ENCODE results near the gene APOL6. TPM values are rescaled to one million over a fixed set of nuclear protein-coding genes. Genes with fewer than 3 reads are reported as not detected.

APOL6 gene
- total and polyA plus RNA-seq, 2 experiments from 2014 or later = 2.7 to 19.6 TPM

DNA sequence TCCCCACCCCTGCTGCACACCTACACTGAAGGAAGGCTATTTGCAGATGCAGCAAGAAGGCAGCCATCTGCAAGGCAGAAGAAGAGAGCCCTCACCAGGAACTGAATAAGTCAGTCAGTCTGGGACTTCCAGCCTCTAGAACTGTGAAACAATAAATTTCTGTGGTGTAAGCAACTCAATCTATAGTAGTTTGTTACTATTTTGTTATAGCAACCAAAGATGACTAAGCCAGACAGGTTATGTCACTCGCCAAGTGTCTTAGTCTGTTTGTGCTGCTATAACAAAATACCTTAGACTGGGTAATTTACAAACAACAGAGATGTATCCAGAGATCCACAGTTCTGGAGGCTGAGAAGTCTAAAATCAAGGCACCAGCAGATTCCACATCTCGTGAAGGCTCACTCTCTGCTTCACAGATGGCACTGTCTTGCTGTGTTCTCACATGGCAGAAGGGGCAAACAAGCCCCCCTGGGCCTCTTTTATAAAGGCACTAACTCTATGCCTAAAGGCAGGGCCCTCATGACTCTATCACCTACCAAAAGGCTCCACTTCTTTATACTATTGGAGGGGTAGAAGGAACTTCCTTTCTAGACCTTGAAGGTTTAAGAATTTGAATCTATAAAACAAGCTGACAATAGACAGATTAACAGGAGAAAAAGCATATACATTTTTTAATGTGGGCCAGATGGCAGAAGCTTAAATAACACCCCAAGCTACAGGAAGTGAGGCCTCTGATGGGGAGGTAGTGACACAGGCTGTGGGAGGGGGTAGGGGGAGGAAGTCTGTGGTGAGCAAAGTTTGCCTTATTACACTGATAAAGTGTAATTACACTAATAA is 12.3 kb downstream of the APOL6 start:
- no peaks in the 10 kb centered on the region for H3K36me3 ChIP-seq (replicated peaks; ENCODE audit: insufficient read depth, low read depth)
- peak; percentile 38 for DNase-seq (ENCODE audit: low spot score)

DNA sequence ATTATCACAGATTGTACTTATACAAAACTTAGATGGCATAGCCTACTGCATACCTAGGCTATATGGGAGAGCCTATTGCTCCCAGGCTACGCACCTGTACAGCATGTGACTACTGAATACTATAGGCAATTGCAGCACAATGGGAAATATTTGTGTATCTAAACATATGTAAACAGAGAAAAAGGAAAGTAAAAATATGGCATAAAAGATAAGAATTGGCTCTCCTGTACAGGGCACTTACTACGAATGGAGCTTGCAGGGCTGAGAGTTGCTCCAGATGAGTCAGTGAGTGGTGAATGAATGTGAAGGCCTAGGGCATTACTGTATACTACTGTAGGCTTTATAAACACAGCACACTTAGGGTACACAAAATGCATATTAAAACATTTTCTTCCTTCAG is 13.2 kb downstream of the APOL6 start:
- no peaks in the 10 kb centered on the region for H3K27me3 ChIP-seq
- H3K4me2 ChIP-seq = no peak overlapping the region
- H3K4me1 ChIP-seq (ENCODE audit: insufficient read depth) = peaks cover 21% of the 10 kb centered on the region
- no peak overlapping the region for H2AFZ ChIP-seq
- H3K36me3 ChIP-seq (replicated peaks; ENCODE audit: insufficient read depth, low read depth) = no peaks in the 10 kb centered on the region
- no peak overlapping the region for H3K4me3 ChIP-seq
- no peaks in the 10 kb centered on the region for H3K79me2 ChIP-seq
- no peak for DNase-seq (ENCODE audit: low spot score)
- no peak for TF ChIP-seq EZH2phosphoT487 (IDR thresholded peaks at IDR 0.05; ENCODE audit: low read depth, severe bottlenecking, unreplicated experiment)
- no peak for TF ChIP-seq EZH2 (IDR thresholded peaks at IDR 0.05; ENCODE audit: borderline replicate concordance)
- TF ChIP-seq, protein P1, sequence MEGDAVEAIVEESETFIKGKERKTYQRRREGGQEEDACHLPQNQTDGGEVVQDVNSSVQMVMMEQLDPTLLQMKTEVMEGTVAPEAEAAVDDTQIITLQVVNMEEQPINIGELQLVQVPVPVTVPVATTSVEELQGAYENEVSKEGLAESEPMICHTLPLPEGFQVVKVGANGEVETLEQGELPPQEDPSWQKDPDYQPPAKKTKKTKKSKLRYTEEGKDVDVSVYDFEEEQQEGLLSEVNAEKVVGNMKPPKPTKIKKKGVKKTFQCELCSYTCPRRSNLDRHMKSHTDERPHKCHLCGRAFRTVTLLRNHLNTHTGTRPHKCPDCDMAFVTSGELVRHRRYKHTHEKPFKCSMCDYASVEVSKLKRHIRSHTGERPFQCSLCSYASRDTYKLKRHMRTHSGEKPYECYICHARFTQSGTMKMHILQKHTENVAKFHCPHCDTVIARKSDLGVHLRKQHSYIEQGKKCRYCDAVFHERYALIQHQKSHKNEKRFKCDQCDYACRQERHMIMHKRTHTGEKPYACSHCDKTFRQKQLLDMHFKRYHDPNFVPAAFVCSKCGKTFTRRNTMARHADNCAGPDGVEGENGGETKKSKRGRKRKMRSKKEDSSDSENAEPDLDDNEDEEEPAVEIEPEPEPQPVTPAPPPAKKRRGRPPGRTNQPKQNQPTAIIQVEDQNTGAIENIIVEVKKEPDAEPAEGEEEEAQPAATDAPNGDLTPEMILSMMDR (IDR thresholded peaks at IDR 0.05; ENCODE audit: poor library complexity) = no peak
- H3K9me3 ChIP-seq (ENCODE audit: low read depth) = peaks cover 13% of the 10 kb centered on the region
- 72% methylated on average over 2 of the region's 2 CpGs for WGBS (ENCODE audit: low lambda C conversion rate, missing lambda C conversion rate)
- no peak overlapping the region for H3K27ac ChIP-seq
- H3K9me2 ChIP-seq (replicated peaks; ENCODE audit: insufficient read depth) = no peaks in the 10 kb centered on the region
- H4K20me1 ChIP-seq (ENCODE audit: insufficient read depth, poor library complexity, severe bottlenecking) = no peaks in the 10 kb centered on the region

More for the DNA sequence above, 12.3 kb downstream of the APOL6 start:
- H2AFZ ChIP-seq = no peak overlapping the region
- peaks cover 6% of the 10 kb centered on the region for H3K9me3 ChIP-seq (ENCODE audit: low read depth)
- peaks cover 21% of the 10 kb centered on the region for H3K4me1 ChIP-seq (ENCODE audit: insufficient read depth)
- peak overlapping the region; percentile 35 for H3K27ac ChIP-seq
- no peaks in the 10 kb centered on the region for H4K20me1 ChIP-seq (ENCODE audit: insufficient read depth, poor library complexity, severe bottlenecking)
- H3K27me3 ChIP-seq = no peaks in the 10 kb centered on the region
- H3K9me2 ChIP-seq (replicated peaks; ENCODE audit: insufficient read depth) = no peaks in the 10 kb centered on the region
- H3K4me3 ChIP-seq = no peak overlapping the region
- TF ChIP-seq EZH2 (IDR thresholded peaks at IDR 0.05; ENCODE audit: borderline replicate concordance) (no peak), EZH2phosphoT487 (IDR thresholded peaks at IDR 0.05; ENCODE audit: low read depth, severe bottlenecking, unreplicated experiment) (no peak)
- TF ChIP-seq, protein P1 (IDR thresholded peaks at IDR 0.05; ENCODE audit: poor library complexity) = no peak
- no peaks in the 10 kb centered on the region for H3K79me2 ChIP-seq
- WGBS (ENCODE audit: low lambda C conversion rate, missing lambda C conversion rate) = 88% methylated on average over 2 of the region's 2 CpGs
- no peak overlapping the region for H3K4me2 ChIP-seq

DNA sequence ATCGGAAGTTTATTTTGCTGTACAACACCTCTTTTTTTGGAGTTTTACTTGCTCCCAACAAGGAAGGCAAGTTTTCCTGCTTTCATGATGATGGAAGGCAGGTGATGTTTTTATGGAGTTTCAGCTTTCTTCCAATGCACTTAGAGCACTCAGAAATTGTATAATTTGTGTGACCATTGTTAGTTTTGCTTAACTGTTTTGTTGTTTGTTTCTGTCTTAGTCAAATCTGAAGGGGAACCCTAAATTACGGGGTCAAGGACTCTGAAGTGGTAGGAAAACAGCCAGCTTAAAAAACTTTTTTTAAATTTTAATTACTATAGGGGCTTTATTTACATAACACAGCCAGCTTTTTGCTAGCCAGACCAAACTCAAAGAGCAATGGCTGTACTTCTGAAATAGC is 14.7 kb downstream of the APOL6 start:
- Histone ChIP-seq H3K4me1 (ENCODE audit: insufficient read depth) (peaks cover 10% of the 10 kb centered on the region), H3K27me3 (no peaks in the 10 kb centered on the region), H3K79me2 (no peaks in the 10 kb centered on the region), H2AFZ (no peak overlapping the region), H3K27ac (no peak overlapping the region), H3K4me3 (no peak overlapping the region), H4K20me1 (ENCODE audit: insufficient read depth, poor library complexity, severe bottlenecking) (no peaks in the 10 kb centered on the region), H3K4me2 (no peak overlapping the region), H3K36me3 (replicated peaks; ENCODE audit: insufficient read depth, low read depth) (no peaks in the 10 kb centered on the region), H3K9me3 (ENCODE audit: low read depth) (peaks cover 18% of the 10 kb centered on the region), H3K9me2 (replicated peaks; ENCODE audit: insufficient read depth) (no peaks in the 10 kb centered on the region)
- 77% methylated on average over 2 of the region's 2 CpGs for WGBS (ENCODE audit: low lambda C conversion rate, missing lambda C conversion rate)
- TF ChIP-seq EZH2phosphoT487 (IDR thresholded peaks at IDR 0.05; ENCODE audit: low read depth, severe bottlenecking, unreplicated experiment) = no peak
- TF ChIP-seq EZH2 (IDR thresholded peaks at IDR 0.05; ENCODE audit: borderline replicate concordance) = no peak
- TF ChIP-seq, protein P1 (IDR thresholded peaks at IDR 0.05; ENCODE audit: poor library complexity) = no peak
- DNase-seq (ENCODE audit: low spot score) = no peak
